ENCODE results near the gene DEFB118. TPM values are rescaled to one million over a fixed set of nuclear protein-coding genes. Genes with fewer than 3 reads are reported as not detected.

Gene DEFB118, protein sequence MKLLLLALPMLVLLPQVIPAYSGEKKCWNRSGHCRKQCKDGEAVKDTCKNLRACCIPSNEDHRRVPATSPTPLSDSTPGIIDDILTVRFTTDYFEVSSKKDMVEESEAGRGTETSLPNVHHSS
- total RNA-seq (2016; rRNA removed; fragmentation: Illumina TruSeq; extraction: Trizol), result not detected in 2 replicates
- not detected in 2 replicates for total RNA-seq (2016; cell fraction: cytosol; rRNA removed; fragmentation: Illumina TruSeq; extraction: Trizol; ENCODE audit: low read depth)
- total RNA-seq (2016; cell fraction: insoluble cytoplasmic fraction; rRNA removed; fragmentation: Illumina TruSeq; extraction: Trizol), result not detected in 2 replicates
- total RNA-seq (2016; cell fraction: membrane; rRNA removed; fragmentation: Illumina TruSeq; extraction: Trizol), result not detected in 2 replicates
- not detected in 2 replicates for total RNA-seq (2016; cell fraction: nucleus; rRNA removed; fragmentation: Illumina TruSeq; extraction: Trizol)
- not detected in 2 replicates for polyA plus RNA-seq (2011; rRNA removed)
- not detected in 2 replicates for polyA plus RNA-seq (2011; cell fraction: cytosol; rRNA removed)
- polyA plus RNA-seq (2011; cell fraction: nucleus; rRNA removed), result not detected in 2 replicates
- polyA plus RNA-seq (2012), result not detected in 2 replicates
- polyA plus RNA-seq (2016; cell fraction: cytosol; fragmentation: Illumina TruSeq; extraction: Trizol; ENCODE audit: low read depth), result not detected in 2 replicates
- polyA plus RNA-seq (2016; cell fraction: insoluble cytoplasmic fraction; fragmentation: Illumina TruSeq; extraction: Trizol; ENCODE audit: low read depth), result not detected in 2 replicates
- not detected in 2 replicates for polyA plus RNA-seq (2016; cell fraction: membrane; fragmentation: Illumina TruSeq; extraction: Trizol; ENCODE audit: low read depth)
- not detected in 2 replicates for polyA plus RNA-seq (2016; cell fraction: nucleus; fragmentation: Illumina TruSeq; extraction: Trizol; ENCODE audit: insufficient read depth, low read depth)
- not detected in 2 replicates for polyA minus RNA-seq (2011; rRNA and poly(A)+ RNA removed; ENCODE audit: low replicate concordance)
- polyA minus RNA-seq (2011; cell fraction: cytosol; rRNA and poly(A)+ RNA removed), result not detected in 2 replicates
- polyA minus RNA-seq (2011; cell fraction: nucleus; rRNA and poly(A)+ RNA removed), result not detected in 2 replicates
- not detected for Bru-seq, nascent RNA
- not detected for BruChase-seq, experiment 1, labeled RNA remaining after a 6-hour chase
- BruChase-seq, experiment 2, labeled RNA remaining after a 2-hour chase, result not detected
- long read RNA-seq, experiment 1, result 0 reads
- long read RNA-seq, experiment 2, result 0 reads

DNA sequence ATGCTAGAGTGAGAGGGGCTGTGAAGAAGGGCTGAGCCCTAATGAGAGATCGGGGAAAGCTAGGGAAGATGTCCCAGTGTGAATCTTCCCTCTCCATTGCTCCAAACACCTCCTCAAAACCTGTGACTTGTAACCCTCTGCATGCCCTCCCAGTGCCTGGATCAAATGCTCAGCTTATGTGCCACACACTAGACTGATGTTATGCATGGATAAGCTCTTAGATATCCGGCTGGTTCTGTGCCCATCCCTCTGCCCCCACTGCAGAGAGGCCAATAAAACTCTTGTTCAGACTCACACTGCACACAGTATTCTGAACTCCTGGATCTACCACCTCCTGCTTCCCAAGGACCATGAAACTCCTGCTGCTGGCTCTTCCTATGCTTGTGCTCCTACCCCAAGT lies at the start of gene DEFB118:
Gene DEFB118 (plus strand): TSS at position 301 of the 400 bp plus-strand sequence. CDS start 50 bp downstream, at position 351.
- ATAC-seq, result no peak; the same call in 2 of the 3 replicates
- H3K9ac ChIP-seq (ENCODE audit: insufficient read depth, low read depth, low read length), result no peak within 1 kb of the TSS
- 0% methylated on average over 2 of the region's 2 CpGs for whole genome bisulfite sequencing (ENCODE audit: low lambda C conversion rate)
- TF ChIP-seq, protein P1, sequence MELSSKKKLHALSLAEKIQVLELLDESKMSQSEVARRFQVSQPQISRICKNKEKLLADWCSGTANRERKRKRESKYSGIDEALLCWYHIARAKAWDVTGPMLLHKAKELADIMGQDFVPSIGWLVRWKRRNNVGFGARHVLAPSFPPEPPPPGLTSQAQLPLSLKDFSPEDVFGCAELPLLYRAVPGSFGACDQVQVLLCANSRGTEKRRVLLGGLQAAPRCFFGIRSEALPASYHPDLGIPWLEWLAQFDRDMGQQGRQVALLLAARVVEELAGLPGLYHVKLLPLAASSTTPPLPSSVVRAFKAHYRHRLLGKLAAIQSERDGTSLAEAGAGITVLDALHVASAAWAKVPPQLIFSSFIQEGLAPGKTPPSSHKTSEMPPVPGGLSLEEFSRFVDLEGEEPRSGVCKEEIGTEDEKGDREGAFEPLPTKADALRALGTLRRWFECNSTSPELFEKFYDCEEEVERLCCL (CRISPR knock-in tag; IDR thresholded peaks at IDR 0.05; ENCODE audit: borderline replicate concordance), result no peak
- TF ChIP-seq, protein P2, sequence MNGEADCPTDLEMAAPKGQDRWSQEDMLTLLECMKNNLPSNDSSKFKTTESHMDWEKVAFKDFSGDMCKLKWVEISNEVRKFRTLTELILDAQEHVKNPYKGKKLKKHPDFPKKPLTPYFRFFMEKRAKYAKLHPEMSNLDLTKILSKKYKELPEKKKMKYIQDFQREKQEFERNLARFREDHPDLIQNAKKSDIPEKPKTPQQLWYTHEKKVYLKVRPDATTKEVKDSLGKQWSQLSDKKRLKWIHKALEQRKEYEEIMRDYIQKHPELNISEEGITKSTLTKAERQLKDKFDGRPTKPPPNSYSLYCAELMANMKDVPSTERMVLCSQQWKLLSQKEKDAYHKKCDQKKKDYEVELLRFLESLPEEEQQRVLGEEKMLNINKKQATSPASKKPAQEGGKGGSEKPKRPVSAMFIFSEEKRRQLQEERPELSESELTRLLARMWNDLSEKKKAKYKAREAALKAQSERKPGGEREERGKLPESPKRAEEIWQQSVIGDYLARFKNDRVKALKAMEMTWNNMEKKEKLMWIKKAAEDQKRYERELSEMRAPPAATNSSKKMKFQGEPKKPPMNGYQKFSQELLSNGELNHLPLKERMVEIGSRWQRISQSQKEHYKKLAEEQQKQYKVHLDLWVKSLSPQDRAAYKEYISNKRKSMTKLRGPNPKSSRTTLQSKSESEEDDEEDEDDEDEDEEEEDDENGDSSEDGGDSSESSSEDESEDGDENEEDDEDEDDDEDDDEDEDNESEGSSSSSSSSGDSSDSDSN (CRISPR knock-in tag; IDR thresholded peaks at IDR 0.05), result no peak
- TF ChIP-seq ZNF780A (CRISPR knock-in tag; IDR thresholded peaks at IDR 0.05), result no peak
- TF ChIP-seq MAF1 (CRISPR knock-in tag; IDR thresholded peaks at IDR 0.05; ENCODE audit: borderline replicate concordance), result no peak
- TF ChIP-seq, protein P3, sequence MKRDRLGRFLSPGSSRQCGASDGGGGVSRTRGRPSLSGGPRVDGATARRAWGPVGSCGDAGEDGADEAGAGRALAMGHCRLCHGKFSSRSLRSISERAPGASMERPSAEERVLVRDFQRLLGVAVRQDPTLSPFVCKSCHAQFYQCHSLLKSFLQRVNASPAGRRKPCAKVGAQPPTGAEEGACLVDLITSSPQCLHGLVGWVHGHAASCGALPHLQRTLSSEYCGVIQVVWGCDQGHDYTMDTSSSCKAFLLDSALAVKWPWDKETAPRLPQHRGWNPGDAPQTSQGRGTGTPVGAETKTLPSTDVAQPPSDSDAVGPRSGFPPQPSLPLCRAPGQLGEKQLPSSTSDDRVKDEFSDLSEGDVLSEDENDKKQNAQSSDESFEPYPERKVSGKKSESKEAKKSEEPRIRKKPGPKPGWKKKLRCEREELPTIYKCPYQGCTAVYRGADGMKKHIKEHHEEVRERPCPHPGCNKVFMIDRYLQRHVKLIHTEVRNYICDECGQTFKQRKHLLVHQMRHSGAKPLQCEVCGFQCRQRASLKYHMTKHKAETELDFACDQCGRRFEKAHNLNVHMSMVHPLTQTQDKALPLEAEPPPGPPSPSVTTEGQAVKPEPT (CRISPR knock-in tag; IDR thresholded peaks at IDR 0.05; ENCODE audit: low read depth), result no peak
- TF ChIP-seq, protein P4, sequence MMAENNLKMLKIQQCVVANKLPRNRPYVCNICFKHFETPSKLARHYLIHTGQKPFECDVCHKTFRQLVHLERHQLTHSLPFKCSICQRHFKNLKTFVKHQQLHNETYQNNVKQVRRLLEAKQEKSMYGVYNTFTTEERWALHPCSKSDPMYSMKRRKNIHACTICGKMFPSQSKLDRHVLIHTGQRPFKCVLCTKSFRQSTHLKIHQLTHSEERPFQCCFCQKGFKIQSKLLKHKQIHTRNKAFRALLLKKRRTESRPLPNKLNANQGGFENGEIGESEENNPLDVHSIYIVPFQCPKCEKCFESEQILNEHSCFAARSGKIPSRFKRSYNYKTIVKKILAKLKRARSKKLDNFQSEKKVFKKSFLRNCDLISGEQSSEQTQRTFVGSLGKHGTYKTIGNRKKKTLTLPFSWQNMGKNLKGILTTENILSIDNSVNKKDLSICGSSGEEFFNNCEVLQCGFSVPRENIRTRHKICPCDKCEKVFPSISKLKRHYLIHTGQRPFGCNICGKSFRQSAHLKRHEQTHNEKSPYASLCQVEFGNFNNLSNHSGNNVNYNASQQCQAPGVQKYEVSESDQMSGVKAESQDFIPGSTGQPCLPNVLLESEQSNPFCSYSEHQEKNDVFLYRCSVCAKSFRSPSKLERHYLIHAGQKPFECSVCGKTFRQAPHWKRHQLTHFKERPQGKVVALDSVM (CRISPR knock-in tag; IDR thresholded peaks at IDR 0.05), result no peak
- DNase-seq (ENCODE audit: low spot score), result no peak
- H4K20me1 ChIP-seq (ENCODE audit: insufficient read depth, low read length), result no peaks in the 10 kb centered on the region
- no peaks in the 10 kb centered on the region for H3K79me2 ChIP-seq (ENCODE audit: insufficient read depth, low read length)
- no peak for FAIRE-seq
- H3K27me3 ChIP-seq (ENCODE audit: control insufficient read depth in 1 of 2, insufficient read depth in 2 of 2, low read length in 2 of 2), result peaks cover 0 to 14% of the 10 kb centered on the region in 2 experiments; a peak in 3 of 5 replicates
- no peaks in the 10 kb centered on the region for H3K4me1 ChIP-seq (ENCODE audit: insufficient read depth, low read length)
- H3K4me3 ChIP-seq (replicated peaks in 1 of 3; ENCODE audit: insufficient read depth in 1 of 3, low read depth in 2 of 3, low read length in 3 of 3), result no peak within 1 kb of the TSS
- ChIA-PET CTCF (ENCODE audit: low intra/inter-chr PET ratio, low total read pairs) (no interaction called here), POLR2A (no interaction called here)
- in situ Hi-C loops (cut with HindIII; ENCODE audit: extremely low pct_ligation_motif_present, low pct_unique_long_range_greater_than_20kb), result no loop called here
- no peaks in the 10 kb centered on the region for H3K36me3 ChIP-seq (replicated peaks in 1 of 2; ENCODE audit: control insufficient read depth in 1 of 2, insufficient read depth in 2 of 2, low read length in 2 of 2)
- no peak within 1 kb of the TSS for H3K27ac ChIP-seq (ENCODE audit: extremely low read length, insufficient read depth, low read length)
- no peaks in the 10 kb centered on the region for H3K9me3 ChIP-seq (ENCODE audit: low read length)
- no peak within 1 kb of the TSS for H2AFZ ChIP-seq (ENCODE audit: low read length)
- intact Hi-C loops (cut with micrococcal nuclease; ENCODE audit: unreplicated experiment), result no loop called here
- no peak within 1 kb of the TSS for H3K4me2 ChIP-seq (ENCODE audit: low read depth, low read length)
- no TSS peak for BruUV-seq (replicated peaks)
